ENCODE results near the gene NCK1.
A peak's percentile ranks its signal among the peaks of the same experiment; 100 is the strongest.
"Not testable (repeated sequence)": the region's sequence is repeated elsewhere in the genome, so short reads cannot be mapped to it uniquely, and the experiment has no call there.

Gene NCK1

DNA sequence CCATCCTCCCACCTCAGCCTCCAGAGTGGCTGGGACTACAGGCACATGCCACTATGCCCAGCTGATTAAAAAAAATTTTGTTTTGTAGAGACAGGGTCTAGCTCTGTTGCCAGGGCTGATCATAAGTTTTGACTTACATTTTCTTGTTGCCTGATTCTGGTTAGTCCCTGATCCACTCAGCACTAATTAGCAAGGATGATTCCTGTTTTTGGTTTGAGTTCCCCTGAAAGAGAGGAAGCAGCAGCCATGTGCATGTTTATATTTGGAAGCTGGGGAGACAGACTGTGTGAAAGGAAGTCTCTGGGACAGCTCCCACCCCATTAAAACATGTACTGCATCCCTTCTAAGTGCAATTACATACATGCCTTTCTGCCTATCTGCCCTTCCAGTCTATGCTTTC, 3.6 kb upstream of the NCK1 start:
- H3K36me3 ChIP-seq (ENCODE audit: control insufficient read depth, insufficient read depth, low read length): no peaks in the 10 kb centered on the region
- H3K4me1 ChIP-seq: peaks cover 11% of the 10 kb centered on the region
- no peak overlapping the region for H2AFZ ChIP-seq
- TF ChIP-seq, protein P1, sequence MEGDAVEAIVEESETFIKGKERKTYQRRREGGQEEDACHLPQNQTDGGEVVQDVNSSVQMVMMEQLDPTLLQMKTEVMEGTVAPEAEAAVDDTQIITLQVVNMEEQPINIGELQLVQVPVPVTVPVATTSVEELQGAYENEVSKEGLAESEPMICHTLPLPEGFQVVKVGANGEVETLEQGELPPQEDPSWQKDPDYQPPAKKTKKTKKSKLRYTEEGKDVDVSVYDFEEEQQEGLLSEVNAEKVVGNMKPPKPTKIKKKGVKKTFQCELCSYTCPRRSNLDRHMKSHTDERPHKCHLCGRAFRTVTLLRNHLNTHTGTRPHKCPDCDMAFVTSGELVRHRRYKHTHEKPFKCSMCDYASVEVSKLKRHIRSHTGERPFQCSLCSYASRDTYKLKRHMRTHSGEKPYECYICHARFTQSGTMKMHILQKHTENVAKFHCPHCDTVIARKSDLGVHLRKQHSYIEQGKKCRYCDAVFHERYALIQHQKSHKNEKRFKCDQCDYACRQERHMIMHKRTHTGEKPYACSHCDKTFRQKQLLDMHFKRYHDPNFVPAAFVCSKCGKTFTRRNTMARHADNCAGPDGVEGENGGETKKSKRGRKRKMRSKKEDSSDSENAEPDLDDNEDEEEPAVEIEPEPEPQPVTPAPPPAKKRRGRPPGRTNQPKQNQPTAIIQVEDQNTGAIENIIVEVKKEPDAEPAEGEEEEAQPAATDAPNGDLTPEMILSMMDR (IDR thresholded peaks at IDR 0.05): no peak
- H3K79me2 ChIP-seq: peaks cover 10% of the 10 kb centered on the region
- H3K27ac ChIP-seq: no peak overlapping the region
- no peak overlapping the region for H3K4me2 ChIP-seq (ENCODE audit: low read length)
- H3K4me3 ChIP-seq (ENCODE audit: low read depth, low read length): no peak overlapping the region
- no peaks in the 10 kb centered on the region for H3K27me3 ChIP-seq (ENCODE audit: control insufficient read depth, insufficient read depth, low read length)
- no peaks in the 10 kb centered on the region for H3K9me3 ChIP-seq (ENCODE audit: control insufficient read depth, low read length)
- H3K9ac ChIP-seq: no peak overlapping the region

DNA sequence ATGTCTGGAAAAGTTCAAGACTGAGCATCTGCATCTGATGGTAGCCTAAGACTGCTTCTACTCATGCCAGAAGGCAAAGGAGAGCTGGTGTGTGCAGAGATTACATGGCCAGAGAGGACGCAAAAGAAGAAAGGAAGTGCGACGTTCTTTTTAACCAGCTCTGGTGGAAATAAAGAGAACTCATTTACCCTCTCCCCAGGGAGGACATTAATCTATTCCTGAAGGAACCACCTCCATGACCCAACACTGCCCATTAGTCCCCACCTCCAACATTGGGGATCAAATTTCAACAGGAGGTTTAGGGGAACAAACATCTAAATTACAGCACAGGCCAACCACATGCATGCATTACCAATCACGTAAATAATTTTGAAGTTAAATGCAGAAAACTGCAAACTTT, 1.5 kb upstream of the NCK1 start:
- H3K4me1 ChIP-seq: peaks cover 5% of the 10 kb centered on the region
- peak overlapping the region; percentile 97 for H2AFZ ChIP-seq
- H3K27me3 ChIP-seq (ENCODE audit: control insufficient read depth, insufficient read depth, low read length): no peaks in the 10 kb centered on the region
- no peak overlapping the region for H3K9ac ChIP-seq
- H3K9me3 ChIP-seq (ENCODE audit: control insufficient read depth, low read length): no peaks in the 10 kb centered on the region
- TF ChIP-seq, protein P1 (IDR thresholded peaks at IDR 0.05): no peak
- no peaks in the 10 kb centered on the region for H3K36me3 ChIP-seq (ENCODE audit: control insufficient read depth, insufficient read depth, low read length)
- H3K4me3 ChIP-seq (ENCODE audit: low read depth, low read length): peak overlapping the region; percentile 73
- peak overlapping the region; percentile 10 for H3K27ac ChIP-seq
- peaks cover 12% of the 10 kb centered on the region for H3K79me2 ChIP-seq
- H3K4me2 ChIP-seq (ENCODE audit: low read length): peak overlapping the region; percentile 97

DNA sequence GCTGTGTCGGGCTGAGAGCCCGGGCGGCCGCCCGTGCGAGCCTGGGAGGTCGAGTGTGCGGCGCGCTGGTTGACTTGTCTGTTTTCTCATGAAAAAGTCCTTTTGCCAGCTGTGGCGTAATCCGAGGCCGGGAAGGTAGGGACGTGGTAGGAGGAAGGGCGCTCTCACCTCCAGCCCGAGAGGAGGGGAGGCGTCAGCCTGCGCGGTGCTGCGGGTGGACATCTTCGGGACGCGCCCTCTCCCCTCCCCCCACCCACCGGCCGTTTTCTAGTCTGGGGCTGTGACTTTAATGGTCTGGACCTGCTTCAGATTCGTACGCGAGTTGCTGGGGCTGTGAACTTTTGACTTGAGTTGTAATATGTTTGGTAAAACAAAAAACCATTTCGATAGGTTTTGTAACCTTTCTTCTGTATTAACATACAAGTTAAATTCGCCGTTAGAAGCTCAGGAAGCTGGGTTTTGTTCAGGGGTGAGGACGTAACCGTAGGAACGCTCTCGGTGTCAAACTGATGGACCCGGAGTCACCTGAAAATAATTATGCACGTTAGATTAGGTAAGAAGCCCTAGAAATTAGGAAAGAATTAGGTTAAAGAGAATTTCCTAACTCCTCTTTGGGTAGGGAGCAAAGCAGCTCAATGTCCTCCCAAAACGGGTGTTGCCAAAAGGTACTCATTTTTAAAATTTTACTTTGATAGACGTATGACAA, 762 bp downstream of the NCK1 start:
- Histone ChIP-seq H3K79me2 (peaks cover 20% of the 10 kb centered on the region), H3K9ac (peak overlapping the region; percentile 16), H3K27me3 (ENCODE audit: control insufficient read depth, insufficient read depth, low read length) (no peaks in the 10 kb centered on the region), H3K4me1 (peaks cover 5% of the 10 kb centered on the region), H3K36me3 (ENCODE audit: control insufficient read depth, insufficient read depth, low read length) (no peaks in the 10 kb centered on the region), H3K4me3 (ENCODE audit: low read depth, low read length) (peak overlapping the region; percentile 73), H3K9me3 (ENCODE audit: control insufficient read depth, low read length) (no peaks in the 10 kb centered on the region), H3K27ac (peak overlapping the region; percentile 92), H3K4me2 (ENCODE audit: low read length) (peak overlapping the region; percentile 81), H2AFZ (peak overlapping the region; percentile 97)
- TF ChIP-seq, protein P1 (IDR thresholded peaks at IDR 0.05): no peak

DNA sequence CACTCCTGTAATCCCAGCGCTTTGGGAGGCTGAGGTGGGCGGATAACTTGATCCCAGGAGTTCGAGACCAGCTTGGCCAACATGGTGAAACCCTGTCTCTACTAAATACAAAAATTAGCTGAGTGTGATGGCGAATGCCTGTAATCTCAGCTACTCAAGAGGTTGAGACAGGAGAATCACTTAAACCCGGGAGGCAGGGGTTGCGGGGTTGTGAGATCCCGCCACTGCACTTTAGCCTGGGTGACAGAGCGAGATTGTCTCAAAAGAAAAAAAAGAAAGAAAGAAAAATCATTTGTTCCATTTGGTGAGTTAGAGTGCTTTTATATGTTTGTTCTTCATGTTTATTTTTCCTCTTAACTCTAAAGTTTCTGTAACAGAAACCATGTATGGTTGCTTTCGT, 7.3 kb downstream of the NCK1 start:
- Histone ChIP-seq H3K27ac (no peak overlapping the region), H3K79me2 (peaks cover 72% of the 10 kb centered on the region), H3K4me1 (no peaks in the 10 kb centered on the region), H3K4me3 (ENCODE audit: low read depth, low read length) (no peak overlapping the region), H3K27me3 (ENCODE audit: control insufficient read depth, insufficient read depth, low read length) (no peaks in the 10 kb centered on the region), H3K9ac (no peak overlapping the region), H3K36me3 (ENCODE audit: control insufficient read depth, insufficient read depth, low read length) (no peaks in the 10 kb centered on the region), H3K4me2 (ENCODE audit: low read length) (no peak overlapping the region), H2AFZ (no peak overlapping the region), H3K9me3 (ENCODE audit: control insufficient read depth, low read length) (no peaks in the 10 kb centered on the region)
- TF ChIP-seq, protein P1 (IDR thresholded peaks at IDR 0.05): no peak

DNA sequence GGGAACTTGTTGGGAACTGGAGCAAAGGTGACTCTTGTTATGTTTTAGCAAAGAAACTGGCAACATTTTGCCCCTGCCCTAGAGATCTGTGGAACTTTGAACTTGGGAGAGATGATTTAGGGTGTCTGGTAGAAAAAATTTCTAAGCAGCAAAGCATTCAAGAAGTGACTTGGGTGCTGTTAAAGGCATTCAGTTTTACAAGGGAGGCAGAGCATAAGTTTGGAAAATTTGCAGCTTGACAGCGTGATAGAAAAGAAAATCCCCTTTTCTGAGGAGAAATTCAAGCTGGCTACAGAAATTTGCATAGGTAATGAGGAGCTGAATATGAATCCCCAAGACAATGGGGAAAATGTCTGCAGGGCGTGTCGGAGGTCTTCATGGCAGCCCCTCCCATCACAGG, 10.2 kb downstream of the NCK1 start:
- not testable (repeated sequence) for H3K9me3 ChIP-seq (ENCODE audit: control insufficient read depth, low read length); H3K4me2 ChIP-seq (ENCODE audit: low read length); H3K9ac ChIP-seq; H3K27ac ChIP-seq; H3K27me3 ChIP-seq (ENCODE audit: control insufficient read depth, insufficient read depth, low read length); H3K4me1 ChIP-seq; H3K36me3 ChIP-seq (ENCODE audit: control insufficient read depth, insufficient read depth, low read length); H2AFZ ChIP-seq; H3K4me3 ChIP-seq (ENCODE audit: low read depth, low read length)
- peaks cover 67% of the 10 kb centered on the region for H3K79me2 ChIP-seq

DNA sequence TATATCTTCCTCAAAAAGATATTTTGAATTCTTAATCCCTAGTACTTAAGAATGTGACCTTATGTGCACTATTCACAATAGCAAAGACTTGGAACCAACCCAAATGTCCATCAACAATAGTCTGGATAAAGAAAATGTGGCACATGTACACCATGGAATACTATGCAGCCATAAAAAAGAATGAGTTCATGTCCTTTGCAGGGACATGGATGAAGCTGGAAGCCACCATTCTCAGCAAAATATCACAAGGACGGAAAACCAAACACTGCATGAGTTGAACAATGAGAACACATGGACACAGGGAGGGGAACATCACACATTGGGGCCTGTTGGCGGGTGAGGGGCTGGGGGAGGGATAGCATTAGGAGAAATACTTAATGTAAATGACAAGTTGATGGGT, 17.5 kb downstream of the NCK1 start:
- H3K9ac ChIP-seq; H3K4me1 ChIP-seq; H3K4me2 ChIP-seq (ENCODE audit: low read length); H3K36me3 ChIP-seq (ENCODE audit: control insufficient read depth, insufficient read depth, low read length); H3K27ac ChIP-seq; H3K27me3 ChIP-seq (ENCODE audit: control insufficient read depth, insufficient read depth, low read length); H3K4me3 ChIP-seq (ENCODE audit: low read depth, low read length); H3K9me3 ChIP-seq (ENCODE audit: control insufficient read depth, low read length); H2AFZ ChIP-seq: not testable (repeated sequence)
- H3K79me2 ChIP-seq: peaks cover 58% of the 10 kb centered on the region
